CD14-positive monocyte (primary cell): ENCODE measurements around the gene SNX19. TPM values are rescaled to one million over a fixed set of nuclear protein-coding genes. Genes with fewer than 3 reads are reported as not detected.

ENCODE experiments used
- DNase-seq, 3 donors: peaks; one replicate each; pipeline ENCODE4 v3.0.0-alpha.2; 2011 to 2022
- H2AFZ ChIP-seq: 2 replicates; pipeline ENCODE4 v1.6.0; 2012; ENCODE audit warnings: mild to moderate bottlenecking, low read depth, low read length, inconsistent platforms; ENCODE audit not compliant: insufficient read depth, poor library complexity, severe bottlenecking
- H3K27ac ChIP-seq, 2 donors: 1 replicate in 1 of 2; 2 replicates in 1 of 2; pipeline ENCODE4 v1.5.1; 2012 to 2013; ENCODE audit warnings: low read length in 2 of 2, control low read depth in 1 of 2, inconsistent platforms in 1 of 2, low read depth in 1 of 2, mild to moderate bottlenecking in 1 of 2
- H3K27me3 ChIP-seq, 2 donors: one replicate each; pipeline versions ENCODE4 v1.6.0 to v1.6.1; 2011 to 2013; ENCODE audit warnings: low read length in 2 of 2; ENCODE audit not compliant: control insufficient read depth in 2 of 2, insufficient read depth in 2 of 2
- H3K36me3 ChIP-seq, 2 donors: replicated peaks in 1 of 2; 1 replicate in 1 of 2; 2 replicates in 1 of 2; pipeline versions ENCODE4 v1.5.1 to v1.6.1; 2012 to 2013; ENCODE audit warnings: low read length in 2 of 2, control low read depth in 1 of 2, inconsistent platforms in 1 of 2, mild to moderate bottlenecking in 1 of 2; ENCODE audit not compliant: insufficient read depth in 2 of 2, control insufficient read depth in 1 of 2
- H3K4me1 ChIP-seq, 2 donors: 1 replicate in 1 of 2; 2 replicates in 1 of 2; pipeline versions ENCODE4 v1.5.1 to v1.6.1; 2012 to 2013; ENCODE audit warnings: low read length in 2 of 2, control low read depth in 1 of 2, inconsistent platforms in 1 of 2, mild to moderate bottlenecking in 1 of 2, moderate library complexity in 1 of 2; ENCODE audit not compliant: insufficient read depth in 2 of 2, control insufficient read depth in 1 of 2
- H3K4me2 ChIP-seq: replicated peaks from 2 replicates; pipeline ENCODE3; 2012; ENCODE audit warnings: low read length, moderate library complexity, mild to moderate bottlenecking; ENCODE audit not compliant: poor library complexity, severe bottlenecking; ENCODE audit errors: extremely low read depth
- H3K4me3 ChIP-seq, 3 experiments: fragments of 200-600 bp in 1 of 3; sonication (generic) in 1 of 3; replicated peaks in 1 of 3; 1 replicate in 2 of 3; 2 replicates in 1 of 3; pipeline ENCODE4 v1.5.1; 2011 to 2013; ENCODE audit warnings: low read length in 3 of 3, mild to moderate bottlenecking in 3 of 3, control low read depth in 2 of 3, low read depth in 2 of 3, inconsistent platforms in 1 of 3, moderate library complexity in 1 of 3
- H3K79me2 ChIP-seq: 2 replicates; pipeline ENCODE4 v1.6.0; 2012; ENCODE audit warnings: mild to moderate bottlenecking, control low read depth, inconsistent platforms, low read length, moderate library complexity; ENCODE audit not compliant: insufficient read depth
- H3K9ac ChIP-seq: 2 replicates; pipeline ENCODE4 v1.6.0; 2017; ENCODE audit warnings: low read length, mild to moderate bottlenecking; ENCODE audit not compliant: insufficient read depth, poor library complexity, severe bottlenecking
- H3K9me3 ChIP-seq, 2 donors: replicated peaks in 1 of 2; 1 replicate in 1 of 2; 2 replicates in 1 of 2; pipeline versions ENCODE4 v1.5.1 to v1.6.1; 2012 to 2013; ENCODE audit warnings: low read length in 2 of 2, control low read depth in 1 of 2; ENCODE audit not compliant: control insufficient read depth in 1 of 2, insufficient read depth in 1 of 2
- H4K20me1 ChIP-seq: 2 replicates; pipeline ENCODE4 v1.6.0; 2012; ENCODE audit warnings: mild to moderate bottlenecking, low read length, control low read depth, moderate library complexity; ENCODE audit not compliant: insufficient read depth
- H3K27ac Mint-ChIP-seq, 7 donors: one replicate each; pipeline ENCODE4 v1.8.0; 2020; ENCODE audit warnings: mild to moderate bottlenecking in 7 of 7, mixed read lengths in 7 of 7, moderate library complexity in 6 of 7, inconsistent platforms in 2 of 7
- H3K27me3 Mint-ChIP-seq, 3 donors: one replicate each; pipeline ENCODE4 v1.8.0; 2021 to 2022; ENCODE audit warnings: low read depth in 3 of 3, mild to moderate bottlenecking in 3 of 3, mixed read lengths in 3 of 3, moderate library complexity in 3 of 3, inconsistent platforms in 1 of 3
- H3K36me3 Mint-ChIP-seq, 2 donors: one replicate each; pipeline ENCODE4 v1.8.0; 2020; ENCODE audit warnings: mixed read lengths in 2 of 2, inconsistent platforms in 1 of 2, mild to moderate bottlenecking in 1 of 2
- H3K4me1 Mint-ChIP-seq: one replicate; pipeline ENCODE4 v1.8.0; 2020; ENCODE audit warnings: mild to moderate bottlenecking, mixed read lengths
- H3K4me3 Mint-ChIP-seq, 2 donors: one replicate each; pipeline ENCODE4 v1.8.0; 2020; ENCODE audit warnings: mild to moderate bottlenecking in 2 of 2, mixed read lengths in 2 of 2, moderate library complexity in 1 of 2
- H3K9me3 Mint-ChIP-seq, 7 donors: one replicate each; pipeline ENCODE4 v1.8.0; 2020 to 2022; ENCODE audit warnings: mixed read lengths in 7 of 7, mild to moderate bottlenecking in 6 of 7, moderate library complexity in 6 of 7, inconsistent platforms in 2 of 7
- WGBS: methylation state at CpG from one replicate; pipeline ENCODE4 v1.1.5; 2013; ENCODE audit warnings: missing lambda C conversion rate; ENCODE audit not compliant: insufficient coverage; 5-methylcytosine and 5-hydroxymethylcytosine counted together
- intact Hi-C, 2 donors: fragments of 100-400 bp; cut with micrococcal nuclease; formaldehyde crosslinking; loops; one replicate each; pipeline versions ENCODE4 v1.15.0 to v1.15.1; 2023
- polyA plus RNA-seq, 3 donors: library from polyadenylated mRNA; depleted of rRNA in 1 of 3; unstranded in 2 of 3; stranded (reverse) in 1 of 3; fragments of 300-500 nt in 2 of 3; fragments of >200 nt in 1 of 3; fragmentation: Illumina TruSeq in 2 of 3; gene quantifications; 1 replicate in 2 of 3; 2 replicates in 1 of 3; pipeline ENCODE4 v1.2.3, GENCODE V29; 2012 to 2021
- TF ChIP-seq, protein P1 (sequence below): fragments of 200-600 bp; IDR thresholded peaks from one replicate; pipeline ENCODE4 v1.8.0; 2022; ENCODE audit warnings: antibody characterized with exemption, mild to moderate bottlenecking

Gene SNX19
- polyA plus RNA-seq, 3 donors, result 13.6 to 23.3 (median 17.6) TPM

DNA sequence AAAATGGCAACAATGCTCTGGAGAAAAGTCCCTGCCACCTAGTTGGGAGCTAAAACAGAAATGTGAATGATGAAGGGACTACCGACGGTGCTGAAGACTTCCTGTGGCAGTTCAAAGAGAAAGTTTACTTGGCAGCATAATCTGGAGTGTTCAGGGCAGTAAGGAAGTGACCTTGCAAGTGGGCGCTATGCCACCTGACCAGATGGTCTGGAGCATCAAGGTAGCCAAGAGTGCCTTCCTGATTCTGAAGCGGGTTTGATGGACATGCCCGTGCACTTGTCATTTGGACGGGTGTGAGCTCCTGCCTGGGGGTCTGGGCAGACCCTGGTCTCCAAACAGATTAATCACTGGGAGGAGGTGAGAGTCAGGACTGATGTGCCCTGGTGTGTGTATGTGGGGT is 1.8 kb upstream of the SNX19 start:
- TF ChIP-seq, protein P1, sequence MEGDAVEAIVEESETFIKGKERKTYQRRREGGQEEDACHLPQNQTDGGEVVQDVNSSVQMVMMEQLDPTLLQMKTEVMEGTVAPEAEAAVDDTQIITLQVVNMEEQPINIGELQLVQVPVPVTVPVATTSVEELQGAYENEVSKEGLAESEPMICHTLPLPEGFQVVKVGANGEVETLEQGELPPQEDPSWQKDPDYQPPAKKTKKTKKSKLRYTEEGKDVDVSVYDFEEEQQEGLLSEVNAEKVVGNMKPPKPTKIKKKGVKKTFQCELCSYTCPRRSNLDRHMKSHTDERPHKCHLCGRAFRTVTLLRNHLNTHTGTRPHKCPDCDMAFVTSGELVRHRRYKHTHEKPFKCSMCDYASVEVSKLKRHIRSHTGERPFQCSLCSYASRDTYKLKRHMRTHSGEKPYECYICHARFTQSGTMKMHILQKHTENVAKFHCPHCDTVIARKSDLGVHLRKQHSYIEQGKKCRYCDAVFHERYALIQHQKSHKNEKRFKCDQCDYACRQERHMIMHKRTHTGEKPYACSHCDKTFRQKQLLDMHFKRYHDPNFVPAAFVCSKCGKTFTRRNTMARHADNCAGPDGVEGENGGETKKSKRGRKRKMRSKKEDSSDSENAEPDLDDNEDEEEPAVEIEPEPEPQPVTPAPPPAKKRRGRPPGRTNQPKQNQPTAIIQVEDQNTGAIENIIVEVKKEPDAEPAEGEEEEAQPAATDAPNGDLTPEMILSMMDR, result no peak
- Histone ChIP-seq H2AFZ (peak overlapping the region; percentile 82), H3K4me2 (no peak overlapping the region), H3K27ac (no peak overlapping the region), H4K20me1 (peaks cover 3% of the 10 kb centered on the region), H3K27me3 (peaks cover 0 to 9% of the 10 kb centered on the region in 2 donors), H3K79me2 (peaks cover 22% of the 10 kb centered on the region), H3K9ac (no peak overlapping the region), H3K4me3 (no peak overlapping the region), H3K9me3 (peaks cover 0 to 16% of the 10 kb centered on the region in 2 donors), H3K36me3 (peaks cover 4 to 20% of the 10 kb centered on the region in 2 donors), H3K4me1 (peaks cover 14 to 20% of the 10 kb centered on the region in 2 donors)
- peaks cover 3 to 21% (median 5%) of the 10 kb centered on the region in 7 donors for H3K9me3 Mint-ChIP-seq
- no peak overlapping the region for H3K4me3 Mint-ChIP-seq
- H3K27ac Mint-ChIP-seq, result no peak overlapping the region
- intact Hi-C loops, result loop anchor here (5.0 to 10.0 kb wide), 2 partner anchors 606 to 1023 kb away; partner anchors contain the start of genes NFRKB (in 1 of the 2) and ZBTB44 (in 1 of the 2)
- no peak for DNase-seq
- H3K4me1 Mint-ChIP-seq, result peaks cover 29% of the 10 kb centered on the region
- H3K27me3 Mint-ChIP-seq, result peaks cover 15 to 18% (median 16%) of the 10 kb centered on the region in 3 donors
- WGBS, result 79% methylated on average over 6 of the region's 6 CpGs
- peaks cover 12 to 22% of the 10 kb centered on the region in 2 donors for H3K36me3 Mint-ChIP-seq

DNA sequence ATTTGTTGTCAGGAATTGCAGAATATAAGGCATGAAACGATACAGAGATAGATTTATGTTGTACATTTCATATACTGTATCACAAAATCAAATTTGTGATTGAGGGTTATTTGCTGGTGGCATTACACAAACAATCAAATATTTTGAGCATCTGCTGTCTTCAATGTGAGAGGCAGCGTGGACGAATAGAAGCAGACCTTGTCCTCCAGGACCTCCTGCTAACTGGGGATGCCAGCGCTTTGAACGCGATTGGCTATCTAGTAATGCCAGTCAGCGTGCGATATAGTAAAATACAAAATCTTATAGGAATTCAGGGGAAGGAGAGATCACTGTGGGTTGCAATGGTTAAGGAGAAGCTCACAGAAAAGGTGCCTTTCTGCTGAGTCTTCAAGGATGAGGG is 631 bp upstream of the SNX19 start:
- H3K9me3 Mint-ChIP-seq, result peaks cover 3 to 24% (median 8%) of the 10 kb centered on the region in 7 donors
- H3K4me3 Mint-ChIP-seq, result peak overlapping the region; percentile 80 to 92
- 90% methylated on average over 7 of the region's 8 CpGs for WGBS
- H3K27me3 ChIP-seq, result peaks cover 0 to 9% of the 10 kb centered on the region in 2 donors
- peak overlapping the region; percentile 96 for H3K9ac ChIP-seq
- TF ChIP-seq, protein P1, result no peak
- H3K27ac Mint-ChIP-seq, result peak overlapping the region in 3 of 7 donors; percentile 27 to 96 (median 88)
- peaks cover 14 to 20% of the 10 kb centered on the region in 2 donors for H3K4me1 ChIP-seq
- H4K20me1 ChIP-seq, result peaks cover 3% of the 10 kb centered on the region
- peaks cover 14 to 18% (median 15%) of the 10 kb centered on the region in 3 donors for H3K27me3 Mint-ChIP-seq
- peak overlapping the region; percentile 82 for H2AFZ ChIP-seq
- H3K4me1 Mint-ChIP-seq, result peaks cover 29% of the 10 kb centered on the region
- peaks cover 22% of the 10 kb centered on the region for H3K79me2 ChIP-seq
- no peak for DNase-seq
- H3K4me3 ChIP-seq, result peak overlapping the region; percentile 38 to 80 (median 66)
- H3K27ac ChIP-seq, result no peak overlapping the region
- peaks cover 4 to 29% of the 10 kb centered on the region in 2 donors for H3K36me3 ChIP-seq
- H3K4me2 ChIP-seq, result peak overlapping the region; percentile 74
- peaks cover 0 to 18% of the 10 kb centered on the region in 2 donors for H3K9me3 ChIP-seq
- H3K36me3 Mint-ChIP-seq, result peaks cover 20 to 28% of the 10 kb centered on the region in 2 donors
- intact Hi-C loops, result loop anchor here (5.0 to 10.0 kb wide), 2 partner anchors 605 to 1022 kb away; partner anchors contain the start of genes NFRKB (in 1 of the 2) and ZBTB44 (in 1 of the 2)
